Esophagus squamous epithelium (tissue), 4 donors: ENCODE data around the gene PAPLN.

Experiments
- CTCF ChIP-seq, 6 experiments: fragments of 450-650 bp in 4 of 6; fragments of 200-600 bp in 2 of 6; sonication (generic) in 2 of 6; IDR thresholded peaks; one replicate each; pipeline ENCODE4 v1.5.1; 2016 to 2019; ENCODE audit warnings: antibody characterized with exemption in 6 of 6, mild to moderate bottlenecking in 4 of 6, moderate library complexity in 4 of 6
- POLR2A ChIP-seq, 4 donors: fragments of 450-650 bp; IDR thresholded peaks; one replicate each; pipeline ENCODE4 v1.6.1; 2017; ENCODE audit warnings: antibody characterized with exemption in 4 of 4, mild to moderate bottlenecking in 4 of 4, moderate library complexity in 3 of 4

GRCh38 chr14:73285979-73286378 is 48.7 kb downstream of the PAPLN start:
- TF ChIP-seq POLR2A (IDR thresholded peaks at IDR 0.05) (no peak), CTCF (IDR thresholded peaks at IDR 0.05) (no peak)
